HepG2 (cell line): ENCODE results near the gene KIF15.
A peak's percentile ranks its signal among the peaks of the same experiment; 100 is the strongest.

Experiments
- AGO1 ChIP-seq: fragments of 200-400 bp; formaldehyde crosslinking; IDR thresholded peaks from 2 replicates; pipeline ENCODE4 v1.6.1; 2017; ENCODE audit warnings: mild to moderate bottlenecking, low read depth, low read length, moderate library complexity; ENCODE audit not compliant: poor library complexity, severe bottlenecking
- ATF3 ChIP-seq: sonication (generic); formaldehyde crosslinking; IDR thresholded peaks from 2 replicates; pipeline ENCODE4 v1.4.0; 2020; ENCODE audit warnings: missing genetic modification reagents
- BHLHE40 ChIP-seq: IDR thresholded peaks from 2 replicates; pipeline ENCODE4 v1.6.1; 2011; ENCODE audit warnings: low read length, improper control_type of control experiment
- CEBPG ChIP-seq: IDR thresholded peaks from 2 replicates; pipeline ENCODE4 v1.6.1; 2016
- CTCF ChIP-seq: sonication (generic); formaldehyde crosslinking; IDR thresholded peaks from 2 replicates; pipeline ENCODE4 v1.5.0; 2020; ENCODE audit warnings: mild to moderate bottlenecking, missing genetic modification reagents, moderate library complexity
- DMAP1 ChIP-seq: IDR thresholded peaks from 2 replicates; pipeline ENCODE4 v1.6.1; 2016
- MAX ChIP-seq: IDR thresholded peaks from 2 replicates; pipeline ENCODE4 v1.6.1; 2012; ENCODE audit warnings: inconsistent platforms
- RFX5 ChIP-seq: IDR thresholded peaks from 2 replicates; pipeline ENCODE4 v1.6.1; 2011; ENCODE audit warnings: low read depth, low read length, improper control_type of control experiment
- SALL2 ChIP-seq: sonication (generic); formaldehyde crosslinking; IDR thresholded peaks from 2 replicates; pipeline ENCODE4 v1.8.1; 2023; ENCODE audit warnings: mild to moderate bottlenecking, missing genetic modification reagents, inconsistent platforms
- SP1 ChIP-seq, 2 experiments: fragments of 450-650 bp in 1 of 2; sonication (generic) in 1 of 2; formaldehyde crosslinking in 1 of 2; IDR thresholded peaks; 2 replicates each; pipeline versions ENCODE4 v1.4.0 to v1.6.1; 2016 to 2020; ENCODE audit warnings: missing genetic modification reagents in 1 of 2
- SUZ12 ChIP-seq: fragments of 150-350 bp; IDR thresholded peaks from 2 replicates; pipeline ENCODE4 v1.6.1; 2014; ENCODE audit warnings: low read depth, low read length
- ZNF704 ChIP-seq: sonication (generic); formaldehyde crosslinking; IDR thresholded peaks from 2 replicates; pipeline ENCODE4 v1.8.1; 2023; ENCODE audit warnings: mild to moderate bottlenecking, inconsistent platforms, moderate library complexity, missing genetic modification reagents, borderline replicate concordance

GRCh38 chr3:44861412-44862225, 100.0 kb downstream of the KIF15 start, which contains the start of gene TMEM42:
- TF ChIP-seq SUZ12 (no peak), CTCF (CRISPR knock-in tag) (peak; percentile 63), AGO1 (peak; percentile 25), ZNF704 (no peak; the same call in 1 of the 2 replicates), DMAP1 (CRISPR knock-in tag) (peak; percentile 84), SP1 (IDR thresholded peaks at IDR 0.05) (no peak), SP1 (CRISPR knock-in tag; IDR thresholded peaks at IDR 0.05) (no peak), BHLHE40 (peak; percentile 88), CEBPG (CRISPR knock-in tag) (peak; percentile 11; the same call in 1 of the 2 replicates), SALL2 (CRISPR knock-in tag) (0 out of 2 replicates have a peak, but pooled peaks have one; percentile 57), ATF3 (CRISPR knock-in tag) (0 out of 2 replicates have a peak, but pooled peaks have one; percentile 12), MAX (peak; percentile 90), RFX5 (peak; percentile 48; the same call in 1 of the 2 replicates)
